Fibroblast of peridontal ligament (primary cell): ENCODE data around the gene TMEM92.

ENCODE experiments used
- DNase-seq: peaks from one replicate; pipeline ENCODE4 v3.0.0-alpha.2; 2010; ENCODE audit errors: extremely low read depth

Gene TMEM92

DNA sequence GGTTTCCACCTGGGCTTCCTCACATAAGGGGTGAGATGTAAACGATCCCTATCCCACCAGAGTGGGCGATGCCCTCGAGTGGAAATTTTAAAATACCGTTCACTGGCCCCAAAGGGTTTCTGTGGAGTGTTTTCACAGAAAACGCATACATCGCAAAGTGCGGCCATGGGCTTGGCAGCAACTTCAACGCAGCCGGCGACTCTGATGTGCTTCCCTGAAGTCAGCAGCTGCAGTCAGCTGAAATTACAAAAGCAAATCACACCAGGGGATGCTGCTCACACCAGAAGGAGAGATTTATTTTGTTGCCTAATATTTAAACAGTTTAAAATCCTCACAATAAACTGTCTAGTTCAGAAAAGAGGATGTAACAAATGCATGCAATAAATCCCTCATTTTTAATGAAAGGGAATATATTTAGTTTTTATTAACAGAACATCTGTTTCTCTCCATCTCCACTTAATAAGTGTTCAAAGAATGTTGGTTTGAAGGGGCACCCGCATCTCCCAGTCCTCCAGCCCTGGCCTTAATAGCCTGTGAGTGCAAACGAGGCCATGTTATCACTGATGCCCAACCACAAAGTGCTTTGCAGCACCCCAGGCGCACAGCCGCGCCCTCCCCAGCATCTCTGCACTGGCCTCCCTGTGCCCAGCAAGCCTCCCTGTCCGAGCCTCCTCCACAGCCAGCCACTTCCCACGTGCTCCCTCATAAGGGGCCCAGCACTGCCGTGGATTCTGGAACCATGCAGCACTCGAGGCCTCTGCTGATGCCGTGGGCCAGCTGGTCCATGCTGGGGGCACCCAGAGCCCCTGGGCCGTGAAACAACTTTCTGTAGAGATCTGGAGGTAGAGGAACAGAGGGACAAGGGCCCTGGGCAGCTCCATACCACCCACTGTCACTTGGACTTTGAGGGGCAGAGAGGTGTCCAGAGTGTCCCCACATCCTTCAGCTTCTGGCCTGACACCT lies 54.4 kb downstream of the TMEM92 start:
- DNase-seq: no peak

DNA sequence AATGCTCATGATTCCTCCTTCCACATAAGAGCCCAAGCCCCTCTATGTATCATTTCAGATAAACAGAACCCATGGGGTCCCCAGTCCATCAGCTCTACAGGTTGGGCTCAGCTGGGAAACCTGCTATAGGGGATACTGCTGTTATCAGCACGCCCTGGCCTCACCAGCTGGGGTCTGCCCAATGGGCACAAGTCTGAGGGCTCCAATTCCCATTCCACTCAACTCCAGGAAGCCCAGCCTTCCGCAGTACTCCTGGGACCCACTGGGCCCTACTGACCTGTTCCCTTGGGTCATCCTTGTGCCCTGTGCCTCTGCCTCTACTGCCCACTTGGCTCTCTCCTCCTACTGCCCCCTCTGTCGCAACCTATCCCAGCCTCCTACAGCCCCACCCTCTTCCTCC lies 55.5 kb downstream of the TMEM92 start:
- no peak for DNase-seq

DNA sequence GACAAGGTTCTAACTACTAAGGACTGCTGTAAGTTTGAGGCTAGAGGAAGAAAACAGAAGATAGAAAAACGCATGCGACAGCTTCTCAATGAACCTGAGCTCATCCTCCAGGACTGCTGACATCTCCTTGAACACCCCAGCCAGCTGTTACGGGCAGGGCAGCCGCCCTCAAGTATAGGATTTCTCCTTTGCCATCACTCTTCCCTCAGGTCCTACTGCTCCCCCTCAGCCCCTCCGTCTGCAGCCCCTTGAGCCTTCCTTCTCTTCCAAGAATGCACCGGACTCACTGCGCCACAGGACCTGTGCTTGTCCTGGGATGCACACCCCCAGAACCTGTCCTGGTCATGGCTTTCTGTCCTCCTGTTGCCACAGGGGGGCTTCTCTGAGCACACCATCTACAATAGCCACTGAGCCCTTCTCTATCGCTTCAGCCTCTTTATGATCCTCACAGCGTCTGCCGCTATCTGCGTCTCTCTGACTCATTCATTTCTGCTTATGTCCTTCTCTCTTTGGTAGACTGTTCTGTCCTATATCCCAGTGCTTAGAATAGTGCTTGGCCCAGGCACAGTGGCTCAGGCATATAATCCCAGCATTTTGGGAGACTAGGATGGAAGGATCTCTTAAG lies 56.0 kb downstream of the TMEM92 start:
- no peak for DNase-seq
